GM12878 (cell line): ENCODE data around the gene LGI1. TPM values are rescaled to one million over a fixed set of nuclear protein-coding genes. Genes with fewer than 3 reads are reported as not detected.

Source experiments
- ATAC-seq: fragments of 200-7000 bp; cut with Tn5 transposase; 3 replicates; pipeline ENCODE4 v1.9.1; 2020; ENCODE audit warnings: mild to moderate bottlenecking, moderate library complexity
- BruUV-seq: library from RNA; stranded (reverse); fragments of 400-500 nt; replicated peaks from 2 replicates; lab custom pipeline; 2021; lab: Mats Ljungman, UMichigan
- CTCF ChIA-PET: fragments of 300-600 bp; sonication (Branson Sonifier 250); formaldehyde crosslinking; extraction: SDS; loops from one replicate; lab custom pipeline; 2021; ENCODE audit warnings: inconsistent platforms; lab: Yijun Ruan, JAX
- POLR2A ChIA-PET: fragments of 350-600 bp; formaldehyde crosslinking; extraction: SDS; loops from one replicate; lab custom pipeline; 2021; ENCODE audit warnings: inconsistent platforms; lab: Charles Lee
- RAD21 ChIA-PET: fragments of 300-600 bp; sonication (Branson Sonifier 250); formaldehyde crosslinking; loops from one replicate; lab custom pipeline; 2023; ENCODE audit warnings: antibody characterized with exemption; ENCODE audit not compliant: unreplicated experiment; lab: Charles Lee
- SMC1A ChIA-PET: fragments of 300-600 bp; sonication (Branson Sonifier 250); formaldehyde crosslinking; loops from one replicate; lab custom pipeline; 2023; ENCODE audit not compliant: unreplicated experiment, uncharacterized antibody; lab: Charles Lee
- DNase-seq: peaks from one replicate; pipeline ENCODE4 v3.0.0-alpha.2; 2011; ENCODE audit warnings: low read depth, low spot score
- FAIRE-seq: peaks from 3 replicates; lab custom pipeline; 2011; peaks lifted over from hg19 to GRCh38; lab: Jason Lieb, UNC
- H2AFZ ChIP-seq: 2 replicates; pipeline ENCODE4 v1.6.0; 2011; ENCODE audit warnings: low read depth, low read length, control low read depth; ENCODE audit not compliant: control insufficient read depth
- H3K27ac ChIP-seq: 2 replicates; pipeline ENCODE4 v1.5.1; 2011; ENCODE audit warnings: control low read depth; ENCODE audit not compliant: control insufficient read depth, insufficient read depth
- H3K27me3 ChIP-seq, 2 experiments: replicated peaks in 1 of 2; 2 replicates each; pipeline versions ENCODE4 v1.6.0 to v1.6.1; 2011; ENCODE audit warnings: low read length in 1 of 2; ENCODE audit not compliant: control insufficient read depth in 2 of 2, insufficient read depth in 2 of 2
- H3K36me3 ChIP-seq, 2 experiments: 2 replicates each; pipeline ENCODE4 v1.5.1; 2011; ENCODE audit warnings: low read length in 1 of 2; ENCODE audit not compliant: control insufficient read depth in 2 of 2, insufficient read depth in 2 of 2
- H3K4me1 ChIP-seq: 2 replicates; pipeline ENCODE4 v1.6.1; 2011; ENCODE audit warnings: mild to moderate bottlenecking, low read length, moderate library complexity, mixed read lengths; ENCODE audit not compliant: control insufficient read depth, insufficient read depth
- H3K4me2 ChIP-seq: 2 replicates; pipeline ENCODE4 v1.6.0; 2011; ENCODE audit warnings: control low read depth; ENCODE audit not compliant: control insufficient read depth, insufficient read depth
- H3K4me3 ChIP-seq: fragments of 200-600 bp; sonication (generic); 2 replicates; pipeline ENCODE4 v1.5.1; 2016
- H3K79me2 ChIP-seq: 2 replicates; pipeline ENCODE4 v1.6.0; 2011; ENCODE audit warnings: low read length; ENCODE audit not compliant: control insufficient read depth, insufficient read depth
- H3K9ac ChIP-seq: 2 replicates; pipeline ENCODE4 v1.8.0; 2011; ENCODE audit warnings: low read length, control low read depth, mixed read lengths; ENCODE audit not compliant: control insufficient read depth, insufficient read depth
- H3K9me3 ChIP-seq: replicated peaks from 3 replicates; pipeline ENCODE4 v1.5.1; 2011; ENCODE audit warnings: mild to moderate bottlenecking, low read length; ENCODE audit not compliant: control insufficient read depth, insufficient read depth
- H4K20me1 ChIP-seq: 2 replicates; pipeline ENCODE4 v1.6.0; 2011; ENCODE audit not compliant: control insufficient read depth, insufficient read depth
- CHD4 ChIP-seq: fragments of 200-600 bp; sonication (generic); IDR thresholded peaks from 2 replicates; pipeline ENCODE4 v1.6.1; 2016; ENCODE audit warnings: mild to moderate bottlenecking
- IKZF1 ChIP-seq: fragments of 450-650 bp; conservative IDR thresholded peaks from 2 replicates; pipeline ENCODE4 v1.6.1; 2017; ENCODE audit warnings: antibody characterized with exemption, mild to moderate bottlenecking
- MTA3 ChIP-seq: IDR thresholded peaks from 2 replicates; pipeline ENCODE4 v1.6.1; 2012; ENCODE audit warnings: low read length, inconsistent platforms, borderline replicate concordance
- NBN ChIP-seq: fragments of 450-650 bp; IDR thresholded peaks from 2 replicates; pipeline ENCODE4 v1.6.1; 2016
- PRDM15 ChIP-seq: fragments of 450-650 bp; formaldehyde crosslinking; IDR thresholded peaks from 2 replicates; pipeline ENCODE4 v1.4.0; 2020; ENCODE audit warnings: mild to moderate bottlenecking, moderate library complexity
- WGBS: methylation state at CpG from one replicate; pipeline ENCODE4 v1.1.6; 2016; ENCODE audit warnings: low lambda C conversion rate; ENCODE audit not compliant: insufficient replicate concordance, insufficient coverage; ENCODE audit errors: missing lambda C conversion rate; 5-methylcytosine and 5-hydroxymethylcytosine counted together
- in situ Hi-C: fragments of 300-500 bp; cut with MboI; formaldehyde crosslinking; loops from 9 replicates; pipeline ENCODE4 v1.14.3; 2018; ENCODE audit warnings: mixed read lengths
- intact Hi-C: fragments of 100-400 bp; cut with micrococcal nuclease; formaldehyde crosslinking; loops from one replicate; pipeline ENCODE4 v1.14.2; 2022; ENCODE audit not compliant: unreplicated experiment
- polyA plus RNA-seq, 11 experiments: library from polyadenylated mRNA; depleted of rRNA in 4 of 11; unstranded in 6 of 11; stranded (reverse) in 5 of 11; fragments of >200 nt; fragmentation: Nextera tagmentation in 4 of 11; fragmentation: Illumina TruSeq in 1 of 11; extraction: Ambion mirVana in 4 of 11; extraction: Trizol in 1 of 11; gene quantifications; 1 replicate in 1 of 11; 2 replicates in 10 of 11; pipeline versions ENCODE4 v1.2.1 to v1.2.3, GENCODE V29; 2011 to 2016; ENCODE audit warnings: inconsistent platforms in 2 of 11, missing spikeins in 2 of 11, low read depth in 1 of 11
- total RNA-seq, 4 experiments: library from RNA; depleted of rRNA in 3 of 4; stranded (reverse); fragments of >200 nt in 3 of 4; fragmentation: Illumina TruSeq in 1 of 4; extraction: Trizol in 1 of 4; gene quantifications; 2 replicates each; pipeline versions ENCODE4 v1.2.1 to v1.2.3, GENCODE V29; 2013 to 2021

Gene LGI1
- total and polyA plus RNA-seq, 10 of the 15 experiments (the other 5 are each of a cell fraction or from before 2014, with no cell fraction given): not detected

- no peaks in the 10 kb centered on the region for H3K36me3 ChIP-seq
- no peak overlapping the region for H3K27ac ChIP-seq
- 11% methylated on average over 7 of the region's 7 CpGs for WGBS
- H3K4me2 ChIP-seq: no peak overlapping the region
- intact Hi-C loops (no loop called here), in situ Hi-C loops (no loop called here)
- no peaks in the 10 kb centered on the region for H4K20me1 ChIP-seq
- no peak overlapping the region for H3K4me3 ChIP-seq
- DNase-seq (no peak), FAIRE-seq (no peak), ATAC-seq (no peak; the same call in 1 of the 3 replicates)
- H3K27me3 ChIP-seq: no peaks in the 10 kb centered on the region
- POLR2A ChIA-PET: no interaction called here
- no peaks in the 10 kb centered on the region for H3K79me2 ChIP-seq
- no TSS peak for BruUV-seq
- SMC1A ChIA-PET: no interaction called here
- no peaks in the 10 kb centered on the region; the same call in 1 of the 2 replicates for H3K4me1 ChIP-seq
- RAD21 ChIA-PET: no interaction called here
- CTCF ChIA-PET: interaction anchor here (1.8 kb wide), 1 partner anchor 20 kb away, joined by 5 read pairs; no protein-coding TSS in a partner anchor
- H3K9ac ChIP-seq: no peak overlapping the region
- no peaks in the 10 kb centered on the region for H3K9me3 ChIP-seq
- no peak for TF ChIP-seq CHD4
- TF ChIP-seq MTA3: no peak
- TF ChIP-seq IKZF1: no peak
- TF ChIP-seq PRDM15 (CRISPR knock-in tag): no peak
- TF ChIP-seq NBN: no peak
- no peak overlapping the region for H2AFZ ChIP-seq
These were observed 68.6 kb downstream of the LGI1 start for GRCh38 chr10:93826355-93826754.
